SK-N-SH (cell line): ENCODE data around the gene REM1. TPM values are rescaled to one million over a fixed set of nuclear protein-coding genes. Genes with fewer than 3 reads are reported as not detected.

Experiments
- polyA plus RNA-seq, 3 experiments: library from polyadenylated mRNA; depleted of rRNA; stranded (reverse); fragments of >200 nt; gene quantifications; 2 replicates each; pipeline ENCODE4 v1.2.3, GENCODE V29; 2012

The REM1 gene
- polyA plus RNA-seq, 1 of the 3 experiments (the other 2 are of a cell fraction), result 7.1 TPM

Other genes with a start within 250 kb of the REM1 start
- not detected in 2 replicates for gene DEFB115, start 217.6 kb upstream of the REM1 start, polyA plus RNA-seq (2012; rRNA removed)
- not detected in 2 replicates for gene DEFB116, start 166.7 kb upstream of the REM1 start, polyA plus RNA-seq (2012; rRNA removed)
- not detected in 2 replicates for gene DEFB118, start 106.7 kb upstream of the REM1 start, polyA plus RNA-seq (2012; rRNA removed)
- gene DEFB119, start 84.7 kb upstream of the REM1 start, polyA plus RNA-seq (2012; rRNA removed), result not detected in 2 replicates
- gene DEFB121, start 69.1 kb upstream of the REM1 start, polyA plus RNA-seq (2012; rRNA removed), result not detected in 2 replicates
- gene DEFB123, start 34.7 kb upstream of the REM1 start, polyA plus RNA-seq (2012; rRNA removed), result not detected in 2 replicates
- 0.26 and 0.49 TPM in 2 replicates for gene DEFB124, start 161 bp upstream of the REM1 start, polyA plus RNA-seq (2012; rRNA removed)
- gene HM13, start 39.2 kb downstream of the REM1 start, polyA plus RNA-seq (2012; rRNA removed), result 160 and 176 TPM in 2 replicates
- gene ID1, start 130.0 kb downstream of the REM1 start, polyA plus RNA-seq (2012; rRNA removed), result 324 and 493 TPM in 2 replicates
- 0.21 TPM in 1 of 2 replicates, not detected in the other for gene COX4I2, start 162.6 kb downstream of the REM1 start, polyA plus RNA-seq (2012; rRNA removed)
- gene BCL2L1, start 247.6 kb downstream of the REM1 start, polyA plus RNA-seq (2012; rRNA removed), result 99.9 and 103 TPM in 2 replicates